ENCODE measurements around the gene TSPAN3.

TSPAN3 gene

DNA sequence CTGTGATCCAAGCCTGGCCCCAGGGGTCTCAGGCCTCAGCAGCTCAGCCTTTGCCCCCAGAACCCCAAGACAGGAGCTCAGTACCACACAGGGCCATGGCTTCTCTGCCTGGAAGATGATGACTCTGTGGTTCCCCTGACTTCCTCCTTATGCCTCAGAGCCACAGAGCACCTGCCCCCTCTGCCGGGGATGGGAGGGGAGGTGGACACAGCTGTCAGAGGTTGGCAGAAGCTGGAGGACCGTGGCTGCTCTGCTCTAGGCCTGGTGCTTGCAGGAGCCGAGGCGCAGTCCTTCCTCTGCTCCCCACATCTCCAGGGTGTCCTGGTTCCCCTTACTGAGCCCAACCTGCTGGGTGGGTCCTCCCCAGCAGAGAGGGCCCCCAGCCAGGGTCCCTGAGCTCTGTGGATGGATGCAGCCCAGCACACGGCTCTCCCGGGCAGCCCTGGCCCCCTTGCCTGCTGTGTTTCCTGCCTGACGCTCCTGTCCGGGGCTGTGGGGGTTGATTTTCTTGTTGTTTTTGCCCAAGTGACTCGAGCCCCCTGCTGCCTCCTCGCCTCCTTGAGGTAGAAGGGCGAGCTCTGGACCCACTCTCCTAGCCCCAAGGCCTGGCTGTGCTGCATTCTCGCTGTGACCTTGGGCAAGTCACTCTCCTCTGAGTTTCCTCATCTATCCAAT, 39.4 kb downstream of the TSPAN3 start:
- H3K9me3 ChIP-seq (ENCODE audit: severe bottlenecking), result no peaks in the 10 kb centered on the region
- TF ChIP-seq, protein P1, sequence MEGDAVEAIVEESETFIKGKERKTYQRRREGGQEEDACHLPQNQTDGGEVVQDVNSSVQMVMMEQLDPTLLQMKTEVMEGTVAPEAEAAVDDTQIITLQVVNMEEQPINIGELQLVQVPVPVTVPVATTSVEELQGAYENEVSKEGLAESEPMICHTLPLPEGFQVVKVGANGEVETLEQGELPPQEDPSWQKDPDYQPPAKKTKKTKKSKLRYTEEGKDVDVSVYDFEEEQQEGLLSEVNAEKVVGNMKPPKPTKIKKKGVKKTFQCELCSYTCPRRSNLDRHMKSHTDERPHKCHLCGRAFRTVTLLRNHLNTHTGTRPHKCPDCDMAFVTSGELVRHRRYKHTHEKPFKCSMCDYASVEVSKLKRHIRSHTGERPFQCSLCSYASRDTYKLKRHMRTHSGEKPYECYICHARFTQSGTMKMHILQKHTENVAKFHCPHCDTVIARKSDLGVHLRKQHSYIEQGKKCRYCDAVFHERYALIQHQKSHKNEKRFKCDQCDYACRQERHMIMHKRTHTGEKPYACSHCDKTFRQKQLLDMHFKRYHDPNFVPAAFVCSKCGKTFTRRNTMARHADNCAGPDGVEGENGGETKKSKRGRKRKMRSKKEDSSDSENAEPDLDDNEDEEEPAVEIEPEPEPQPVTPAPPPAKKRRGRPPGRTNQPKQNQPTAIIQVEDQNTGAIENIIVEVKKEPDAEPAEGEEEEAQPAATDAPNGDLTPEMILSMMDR (IDR thresholded peaks at IDR 0.05; ENCODE audit: poor library complexity, severe bottlenecking), result no peak
- DNase-seq (ENCODE audit: low spot score), result peak; percentile 68
- no peak overlapping the region for H3K4me3 ChIP-seq (ENCODE audit: severe bottlenecking)
- no peak overlapping the region for H3K27ac ChIP-seq (ENCODE audit: poor library complexity, severe bottlenecking)
- ATAC-seq (ENCODE audit: low read depth), result peak; percentile 11; the same call in 1 of the 3 replicates
- H3K27me3 ChIP-seq (ENCODE audit: insufficient read depth, poor library complexity, severe bottlenecking), result no peaks in the 10 kb centered on the region
- H3K36me3 ChIP-seq (ENCODE audit: low read depth), result no peaks in the 10 kb centered on the region
- no peaks in the 10 kb centered on the region for H3K4me1 ChIP-seq (ENCODE audit: insufficient read depth, poor library complexity, severe bottlenecking)

DNA sequence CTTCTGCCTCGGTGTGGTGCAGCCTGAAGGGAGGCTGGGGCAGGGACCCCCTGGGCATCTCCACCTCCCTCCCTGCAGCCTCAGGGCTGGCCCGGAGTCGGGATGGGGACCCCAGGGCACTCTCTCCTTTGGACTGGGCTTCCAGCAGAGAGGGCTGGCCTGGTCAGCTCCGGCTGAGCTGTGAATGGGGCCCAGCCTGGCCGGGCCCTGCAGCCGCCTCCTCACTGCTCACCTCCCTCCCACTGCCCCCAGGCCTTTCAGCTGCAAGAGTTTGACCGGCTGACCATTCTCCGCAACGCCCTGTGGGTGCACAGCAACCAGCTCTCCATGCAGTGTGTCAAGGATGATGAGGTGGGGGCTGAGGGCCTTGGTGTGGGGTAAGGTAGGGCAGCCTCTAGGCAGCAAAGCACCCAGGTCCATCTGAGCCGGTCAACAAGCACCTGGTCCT, 40.0 kb downstream of the TSPAN3 start:
- no peaks in the 10 kb centered on the region for H3K36me3 ChIP-seq (ENCODE audit: low read depth)
- TF ChIP-seq, protein P1 (IDR thresholded peaks at IDR 0.05; ENCODE audit: poor library complexity, severe bottlenecking), result no peak
- DNase-seq (ENCODE audit: low spot score) (peak; percentile 75), ATAC-seq (ENCODE audit: low read depth) (no peak)
- H3K27me3 ChIP-seq (ENCODE audit: insufficient read depth, poor library complexity, severe bottlenecking), result no peaks in the 10 kb centered on the region
- no peaks in the 10 kb centered on the region for H3K4me1 ChIP-seq (ENCODE audit: insufficient read depth, poor library complexity, severe bottlenecking)
- H3K27ac ChIP-seq (ENCODE audit: poor library complexity, severe bottlenecking), result no peak overlapping the region
- H3K4me3 ChIP-seq (ENCODE audit: severe bottlenecking), result no peak overlapping the region
- H3K9me3 ChIP-seq (ENCODE audit: severe bottlenecking), result no peaks in the 10 kb centered on the region

DNA sequence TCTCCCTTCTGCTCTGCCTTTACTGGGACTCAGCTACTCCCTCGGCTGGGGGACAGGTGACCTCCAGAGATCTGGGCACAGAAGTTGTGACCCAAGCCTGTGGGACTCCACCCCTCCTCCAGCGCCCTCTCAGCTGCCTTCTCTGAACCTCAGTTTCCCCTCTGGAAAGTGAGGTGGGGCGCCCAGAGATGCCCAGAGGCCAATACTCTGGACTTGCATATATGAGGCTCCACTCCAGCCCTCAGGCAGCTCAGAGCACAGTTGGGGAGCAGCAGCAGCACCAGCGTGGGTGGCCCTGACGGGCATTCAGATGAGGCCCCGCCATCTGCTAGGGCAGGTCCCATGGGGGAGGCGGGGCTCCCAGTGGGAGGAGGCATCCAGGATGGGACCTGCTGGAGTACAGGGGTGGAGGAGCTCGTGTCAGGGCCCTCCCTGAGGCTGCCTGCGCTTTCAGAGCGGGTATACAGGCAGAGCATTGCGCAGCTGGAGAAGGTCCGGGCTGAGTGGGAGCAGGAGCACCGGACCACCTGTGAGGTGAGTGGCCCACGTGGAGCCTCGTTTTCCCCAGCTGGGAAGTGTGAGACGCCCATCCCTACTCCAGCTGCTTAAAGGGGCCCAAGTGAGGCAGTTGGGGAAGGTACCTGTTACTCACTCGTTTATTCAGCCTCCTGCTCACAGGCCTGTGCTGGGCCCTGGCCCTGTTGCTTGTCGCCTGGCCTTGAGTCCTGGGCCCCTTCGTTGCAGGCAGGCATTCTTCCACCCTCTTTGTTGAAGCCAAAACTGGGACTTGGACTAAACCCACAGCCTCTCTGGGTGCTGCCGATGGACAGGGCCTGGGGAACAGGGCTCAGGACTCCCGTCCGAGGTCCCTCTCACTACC, 40.6 kb downstream of the TSPAN3 start:
- Histone ChIP-seq H3K4me3 (ENCODE audit: severe bottlenecking) (no peak overlapping the region), H3K27ac (ENCODE audit: poor library complexity, severe bottlenecking) (no peak overlapping the region), H3K9me3 (ENCODE audit: severe bottlenecking) (no peaks in the 10 kb centered on the region), H3K4me1 (ENCODE audit: insufficient read depth, poor library complexity, severe bottlenecking) (no peaks in the 10 kb centered on the region), H3K27me3 (ENCODE audit: insufficient read depth, poor library complexity, severe bottlenecking) (no peaks in the 10 kb centered on the region), H3K36me3 (ENCODE audit: low read depth) (no peaks in the 10 kb centered on the region)
- 0 out of 3 replicates have a peak, but pooled peaks have one; percentile 1 for ATAC-seq (ENCODE audit: low read depth)
- TF ChIP-seq, protein P1 (IDR thresholded peaks at IDR 0.05; ENCODE audit: poor library complexity, severe bottlenecking), result no peak
- DNase-seq (ENCODE audit: low spot score), result peak; percentile 69

DNA sequence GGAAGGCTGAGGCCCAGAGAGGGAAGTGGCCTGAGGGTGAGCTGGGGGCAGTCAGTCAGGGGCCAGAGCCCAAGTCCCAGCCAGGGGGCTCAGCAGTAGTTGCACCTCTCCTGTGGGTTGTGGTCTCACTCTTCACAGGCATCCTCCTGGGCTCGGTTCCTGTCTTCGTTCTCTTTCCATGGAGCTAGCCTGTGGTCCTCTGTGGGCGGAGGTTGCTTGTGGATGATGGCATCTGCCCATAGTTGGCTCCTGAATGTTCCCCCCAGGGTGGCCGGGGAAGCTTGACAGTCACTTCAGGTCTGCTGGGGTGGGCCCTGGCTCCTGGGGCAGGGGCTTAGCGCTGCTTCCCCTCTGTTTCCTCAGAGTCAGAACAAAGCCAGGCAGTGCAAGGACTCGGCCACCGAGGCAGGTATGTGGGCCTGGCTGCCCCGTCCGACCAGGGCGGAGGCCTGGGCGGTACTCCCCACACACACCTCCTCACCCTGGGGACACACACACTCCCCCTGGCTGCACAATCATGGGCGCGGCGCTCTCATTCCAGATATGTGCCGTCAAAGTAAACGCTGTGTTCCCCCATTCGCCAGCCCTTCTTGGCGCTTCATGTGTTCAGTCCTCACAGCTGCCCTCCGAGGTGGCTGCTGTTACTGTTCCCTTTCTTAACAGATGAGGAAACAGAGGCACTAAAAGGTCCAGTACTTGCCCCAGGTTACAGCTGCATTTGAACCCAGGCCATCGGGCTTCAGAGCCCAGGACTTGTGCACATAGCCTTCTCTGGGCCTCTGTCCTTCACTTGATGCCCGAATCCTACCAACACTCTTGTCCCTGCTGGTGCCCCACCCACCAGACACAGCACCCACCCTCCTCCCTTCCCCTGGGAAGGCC, 41.5 kb downstream of the TSPAN3 start:
- Histone ChIP-seq H3K4me3 (ENCODE audit: severe bottlenecking) (no peak overlapping the region), H3K27me3 (ENCODE audit: insufficient read depth, poor library complexity, severe bottlenecking) (no peaks in the 10 kb centered on the region), H3K36me3 (ENCODE audit: low read depth) (no peaks in the 10 kb centered on the region), H3K27ac (ENCODE audit: poor library complexity, severe bottlenecking) (no peak overlapping the region), H3K9me3 (ENCODE audit: severe bottlenecking) (no peaks in the 10 kb centered on the region), H3K4me1 (ENCODE audit: insufficient read depth, poor library complexity, severe bottlenecking) (no peaks in the 10 kb centered on the region)
- TF ChIP-seq, protein P1 (IDR thresholded peaks at IDR 0.05; ENCODE audit: poor library complexity, severe bottlenecking), result no peak
- no peak for ATAC-seq (ENCODE audit: low read depth)
- DNase-seq (ENCODE audit: low spot score), result peak; percentile 72
